Caco-2 (cell line): ENCODE data around the gene FAHD1. TPM values are rescaled to one million over a fixed set of nuclear protein-coding genes. Genes with fewer than 3 reads are reported as not detected.

ENCODE experiments used
- BruUV-seq: library from RNA; stranded (reverse); fragments of 400-500 nt; replicated peaks from 2 replicates; lab custom pipeline; 2021; lab: Mats Ljungman, UMichigan
- CTCF ChIA-PET: fragments of 300-600 bp; sonication (Branson Sonifier 250); formaldehyde crosslinking; loops from one replicate; lab custom pipeline; 2022; ENCODE audit warnings: antibody characterized with exemption; lab: Charles Lee
- POLR2A ChIA-PET: fragments of 300-600 bp; sonication (Branson Sonifier 250); formaldehyde crosslinking; loops from one replicate; lab custom pipeline; 2022; ENCODE audit warnings: antibody characterized with exemption; lab: Charles Lee
- DNase-seq, 2 experiments: peaks; one replicate each; pipeline versions ENCODE4 v3.0.0 to v3.0.0-alpha.2; 2020 to 2022
- H3K27me3 ChIP-seq: replicated peaks from 2 replicates; pipeline ENCODE4 v1.6.0; 2011; ENCODE audit warnings: low read length; ENCODE audit not compliant: control insufficient read depth, insufficient read depth
- H3K36me3 ChIP-seq: 2 replicates; pipeline ENCODE4 v1.5.1; 2011; ENCODE audit warnings: low read length; ENCODE audit not compliant: control insufficient read depth, insufficient read depth
- H3K4me1 ChIP-seq: fragments of 250-450 bp; sonication (Bioruptor Pico); 2 replicates; pipeline ENCODE4 v1.5.1; 2020; ENCODE audit warnings: mild to moderate bottlenecking
- H3K4me3 ChIP-seq: 2 replicates; pipeline ENCODE4 v1.5.1; 2011; ENCODE audit warnings: low read depth, mild to moderate bottlenecking, control low read depth, low read length
- H3K9me3 ChIP-seq: fragments of 250-450 bp; sonication (Bioruptor Pico); 2 replicates; pipeline ENCODE4 v1.5.1; 2020; ENCODE audit warnings: mild to moderate bottlenecking, moderate library complexity
- H3K27ac Mint-ChIP-seq: one replicate; pipeline ENCODE4 v1.8.0; 2022; ENCODE audit warnings: mixed read lengths; ENCODE audit not compliant: unreplicated experiment
- H3K27me3 Mint-ChIP-seq: one replicate; pipeline ENCODE4 v1.8.0; 2022; ENCODE audit warnings: mixed read lengths; ENCODE audit not compliant: insufficient read depth, unreplicated experiment
- H3K36me3 Mint-ChIP-seq: one replicate; pipeline ENCODE4 v1.8.0; 2022; ENCODE audit warnings: mild to moderate bottlenecking, mixed read lengths; ENCODE audit not compliant: insufficient read depth, unreplicated experiment
- H3K4me1 Mint-ChIP-seq: one replicate; pipeline ENCODE4 v1.8.0; 2022; ENCODE audit warnings: low read depth, mixed read lengths; ENCODE audit not compliant: unreplicated experiment
- H3K4me3 Mint-ChIP-seq: one replicate; pipeline ENCODE4 v1.8.0; 2022; ENCODE audit warnings: mild to moderate bottlenecking, moderate library complexity, mixed read lengths; ENCODE audit not compliant: unreplicated experiment
- H3K9me3 Mint-ChIP-seq: one replicate; pipeline ENCODE4 v1.8.0; 2022; ENCODE audit warnings: mixed read lengths; ENCODE audit not compliant: unreplicated experiment
- intact Hi-C: fragments of 100-400 bp; cut with micrococcal nuclease; formaldehyde crosslinking; loops from one replicate; pipeline ENCODE4 v1.10.0; 2022; ENCODE audit not compliant: unreplicated experiment
- total RNA-seq: library from RNA; stranded (reverse); gene quantifications from 2 replicates; pipeline ENCODE4 v1.2.3, GENCODE V29; 2022
- TF ChIP-seq, protein P1 (sequence below), 2 experiments: fragments of 200-600 bp in 1 of 2; IDR thresholded peaks; 1 replicate in 1 of 2; 2 replicates in 1 of 2; pipeline versions ENCODE4 v1.5.1 to v1.8.0; 2011 to 2022; ENCODE audit warnings: antibody characterized with exemption in 1 of 2, control low read depth in 1 of 2, inconsistent platforms in 1 of 2, low read depth in 1 of 2, low read length in 1 of 2, mild to moderate bottlenecking in 1 of 2, moderate library complexity in 1 of 2; ENCODE audit not compliant: insufficient read depth in 1 of 2, severe bottlenecking in 1 of 2, unreplicated experiment in 1 of 2

FAHD1 gene
- total RNA-seq, 1 experiment from 2014 or later: 16.5 TPM

DNA sequence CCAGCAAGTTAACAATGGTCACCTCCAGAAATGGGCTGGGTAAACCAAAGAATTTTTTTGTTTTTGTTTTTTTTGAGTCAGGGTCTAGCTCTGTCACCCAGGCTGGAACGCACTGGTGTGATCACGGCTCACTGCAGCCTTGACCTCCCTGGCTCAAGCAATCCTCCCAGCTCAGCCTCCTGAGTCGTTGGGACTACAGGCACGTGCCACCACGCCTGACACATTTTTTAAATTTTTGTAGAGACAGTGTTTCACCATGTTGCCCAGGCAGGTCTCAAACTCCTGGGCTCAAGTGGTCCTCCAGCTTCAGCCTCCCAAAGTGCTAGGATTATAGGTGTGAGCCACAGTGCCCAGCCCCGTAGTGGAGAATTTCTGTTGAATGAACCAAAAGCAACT, 46.3 kb upstream of the FAHD1 start:
- TF ChIP-seq, protein P1, sequence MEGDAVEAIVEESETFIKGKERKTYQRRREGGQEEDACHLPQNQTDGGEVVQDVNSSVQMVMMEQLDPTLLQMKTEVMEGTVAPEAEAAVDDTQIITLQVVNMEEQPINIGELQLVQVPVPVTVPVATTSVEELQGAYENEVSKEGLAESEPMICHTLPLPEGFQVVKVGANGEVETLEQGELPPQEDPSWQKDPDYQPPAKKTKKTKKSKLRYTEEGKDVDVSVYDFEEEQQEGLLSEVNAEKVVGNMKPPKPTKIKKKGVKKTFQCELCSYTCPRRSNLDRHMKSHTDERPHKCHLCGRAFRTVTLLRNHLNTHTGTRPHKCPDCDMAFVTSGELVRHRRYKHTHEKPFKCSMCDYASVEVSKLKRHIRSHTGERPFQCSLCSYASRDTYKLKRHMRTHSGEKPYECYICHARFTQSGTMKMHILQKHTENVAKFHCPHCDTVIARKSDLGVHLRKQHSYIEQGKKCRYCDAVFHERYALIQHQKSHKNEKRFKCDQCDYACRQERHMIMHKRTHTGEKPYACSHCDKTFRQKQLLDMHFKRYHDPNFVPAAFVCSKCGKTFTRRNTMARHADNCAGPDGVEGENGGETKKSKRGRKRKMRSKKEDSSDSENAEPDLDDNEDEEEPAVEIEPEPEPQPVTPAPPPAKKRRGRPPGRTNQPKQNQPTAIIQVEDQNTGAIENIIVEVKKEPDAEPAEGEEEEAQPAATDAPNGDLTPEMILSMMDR (IDR thresholded peaks at IDR 0.05; ENCODE audit: insufficient read depth in 1 of 2, low read depth in 1 of 2, low read length in 1 of 2, severe bottlenecking in 1 of 2, unreplicated experiment in 1 of 2): no peak
- peaks cover 7% of the 10 kb centered on the region for H3K4me1 ChIP-seq
- Mint-ChIP-seq H3K4me1 (peaks cover 8% of the 10 kb centered on the region), H3K27ac (peak overlapping the region; percentile 81), H3K9me3 (no peaks in the 10 kb centered on the region), H3K4me3 (peak overlapping the region; percentile 86), H3K27me3 (no peaks in the 10 kb centered on the region), H3K36me3 (peaks cover 80% of the 10 kb centered on the region)
- ChIA-PET CTCF (no interaction called here), POLR2A (no interaction called here)
- peaks cover 2% of the 10 kb centered on the region; the same call in 1 of the 2 replicates for H3K36me3 ChIP-seq
- DNase-seq: no peak
- no peaks in the 10 kb centered on the region for H3K9me3 ChIP-seq
- H3K4me3 ChIP-seq: no peak overlapping the region
- intact Hi-C loops: loop anchor here (5.0 kb wide), 1 partner anchor 42 kb away; no protein-coding TSS in a partner anchor
- BruUV-seq: TSS peak; percentile 47
- no peaks in the 10 kb centered on the region for H3K27me3 ChIP-seq

DNA sequence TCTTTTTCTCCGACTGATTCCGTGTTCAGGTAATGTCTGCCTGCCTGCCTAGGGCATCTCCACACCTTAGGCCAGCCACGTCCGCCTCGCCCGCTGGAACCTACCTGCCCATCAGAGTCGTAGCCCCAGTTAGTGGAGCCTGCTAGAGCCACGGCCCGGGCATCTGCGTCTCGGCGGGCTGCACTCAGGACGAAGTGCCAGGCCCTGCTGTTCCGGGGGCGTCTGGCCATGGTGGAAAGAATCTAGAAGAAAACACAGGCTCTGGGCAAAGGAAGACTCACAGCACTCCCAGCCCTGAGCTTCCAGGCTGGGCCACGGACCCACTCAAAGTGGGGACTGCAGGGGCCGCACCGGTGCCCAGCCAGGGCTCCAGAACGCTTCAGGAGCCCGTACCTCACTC, 45.8 kb upstream of the FAHD1 start:
- H3K36me3 ChIP-seq: peaks cover 2% of the 10 kb centered on the region; the same call in 1 of the 2 replicates
- H3K27me3 ChIP-seq: no peaks in the 10 kb centered on the region
- intact Hi-C loops: loop anchor here (5.0 kb wide), 1 partner anchor 41 kb away; no protein-coding TSS in a partner anchor
- peak overlapping the region; percentile 86 for H3K4me3 Mint-ChIP-seq
- TF ChIP-seq, protein P1 (IDR thresholded peaks at IDR 0.05; ENCODE audit: insufficient read depth in 1 of 2, low read depth in 1 of 2, low read length in 1 of 2, severe bottlenecking in 1 of 2, unreplicated experiment in 1 of 2): no peak
- CTCF ChIA-PET: no interaction called here
- H3K36me3 Mint-ChIP-seq: peaks cover 74% of the 10 kb centered on the region
- POLR2A ChIA-PET: interaction anchor here (1.8 kb wide), 1 partner anchor 183 kb away, joined by 36 read pairs; the partner anchor contains the start of gene RPS2
- H3K4me1 ChIP-seq: peaks cover 7% of the 10 kb centered on the region
- no peaks in the 10 kb centered on the region for H3K9me3 Mint-ChIP-seq
- BruUV-seq: no TSS peak
- peak overlapping the region; percentile 81 for H3K27ac Mint-ChIP-seq
- H3K27me3 Mint-ChIP-seq: no peaks in the 10 kb centered on the region
- peaks cover 8% of the 10 kb centered on the region for H3K4me1 Mint-ChIP-seq
- DNase-seq: no peak
- no peaks in the 10 kb centered on the region for H3K9me3 ChIP-seq
- H3K4me3 ChIP-seq: peak overlapping the region; percentile 92

DNA sequence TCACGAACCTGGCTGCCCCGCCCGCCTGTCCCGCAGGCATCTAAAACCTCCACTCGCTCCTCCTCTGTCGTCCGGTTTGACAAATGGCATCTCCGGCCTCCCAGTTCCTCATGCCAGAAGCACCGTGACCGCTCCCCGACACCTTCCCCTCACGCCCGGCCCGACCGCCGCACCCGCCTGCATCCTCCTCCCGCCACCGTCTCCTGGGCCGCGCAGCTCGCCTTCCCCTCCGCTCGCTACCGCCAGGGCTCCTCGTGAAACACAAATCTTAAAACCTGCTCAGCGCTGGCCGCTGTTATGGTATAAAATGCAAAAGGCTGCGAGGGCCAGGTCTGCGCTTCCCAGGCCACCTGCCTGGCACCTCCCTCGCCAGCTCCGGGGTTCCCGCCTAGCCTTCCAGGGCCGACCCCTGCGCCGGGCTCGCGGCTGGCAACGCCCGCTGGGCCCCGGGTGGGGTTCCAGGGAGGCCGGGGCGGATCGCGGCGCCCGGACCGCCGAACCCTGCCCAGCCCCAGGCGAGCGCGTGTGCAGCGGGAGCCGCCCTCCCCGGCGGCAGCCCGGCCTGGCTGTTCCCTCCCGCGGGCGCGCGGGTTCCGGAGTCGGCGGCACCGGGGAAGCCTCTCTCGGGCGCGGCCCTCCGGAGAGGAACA, 45.1 kb upstream of the FAHD1 start:
- no peaks in the 10 kb centered on the region for H3K27me3 ChIP-seq
- Mint-ChIP-seq H3K4me3 (peak overlapping the region; percentile 86), H3K27me3 (no peaks in the 10 kb centered on the region), H3K36me3 (peaks cover 68% of the 10 kb centered on the region), H3K9me3 (no peaks in the 10 kb centered on the region), H3K27ac (peak overlapping the region; percentile 81), H3K4me1 (peaks cover 8% of the 10 kb centered on the region)
- TF ChIP-seq, protein P1 (IDR thresholded peaks at IDR 0.05; ENCODE audit: insufficient read depth in 1 of 2, low read depth in 1 of 2, low read length in 1 of 2, severe bottlenecking in 1 of 2, unreplicated experiment in 1 of 2): peak in 1 of 2 experiments; percentile 0
- no peaks in the 10 kb centered on the region for H3K9me3 ChIP-seq
- ChIA-PET CTCF (interaction anchor here (0.8 to 1.6 kb wide), 6 partner anchors 8 to 104 kb away, joined by 3 to 14 read pairs (median 6); partner anchors contain the start of genes EME2, IGFALS, JPT2 and MAPK8IP3), POLR2A (interaction anchor here (0.6 to 1.8 kb wide), 11 partner anchors 8 to 1087 kb away, joined by 3 to 36 read pairs (median 6); partner anchors contain the start of genes EME2, FAHD1, HAGH and JPT2)
- peak overlapping the region; percentile 92 for H3K4me3 ChIP-seq
- peak; percentile 53 to 60 for DNase-seq
- peaks cover 2% of the 10 kb centered on the region; the same call in 1 of the 2 replicates for H3K36me3 ChIP-seq
- BruUV-seq: no TSS peak
- intact Hi-C loops: loop anchor here (1.0 to 5.0 kb wide), 2 partner anchors 9 to 40 kb away; partner anchors contain the start of gene MRPS34
- H3K4me1 ChIP-seq: peaks cover 7% of the 10 kb centered on the region
